NCI-H187 (cell line): ENCODE results near the gene ZNF438.

Experiments
- DNase-seq, 2 experiments: peaks; one replicate each; lab custom pipeline; 2025; lab: John Stamatoyannopoulos, UW

The ZNF438 gene

GRCh38 chr10:30822693-30823465, 208.8 kb downstream of the ZNF438 start:
- no peak for DNase-seq

DNA sequence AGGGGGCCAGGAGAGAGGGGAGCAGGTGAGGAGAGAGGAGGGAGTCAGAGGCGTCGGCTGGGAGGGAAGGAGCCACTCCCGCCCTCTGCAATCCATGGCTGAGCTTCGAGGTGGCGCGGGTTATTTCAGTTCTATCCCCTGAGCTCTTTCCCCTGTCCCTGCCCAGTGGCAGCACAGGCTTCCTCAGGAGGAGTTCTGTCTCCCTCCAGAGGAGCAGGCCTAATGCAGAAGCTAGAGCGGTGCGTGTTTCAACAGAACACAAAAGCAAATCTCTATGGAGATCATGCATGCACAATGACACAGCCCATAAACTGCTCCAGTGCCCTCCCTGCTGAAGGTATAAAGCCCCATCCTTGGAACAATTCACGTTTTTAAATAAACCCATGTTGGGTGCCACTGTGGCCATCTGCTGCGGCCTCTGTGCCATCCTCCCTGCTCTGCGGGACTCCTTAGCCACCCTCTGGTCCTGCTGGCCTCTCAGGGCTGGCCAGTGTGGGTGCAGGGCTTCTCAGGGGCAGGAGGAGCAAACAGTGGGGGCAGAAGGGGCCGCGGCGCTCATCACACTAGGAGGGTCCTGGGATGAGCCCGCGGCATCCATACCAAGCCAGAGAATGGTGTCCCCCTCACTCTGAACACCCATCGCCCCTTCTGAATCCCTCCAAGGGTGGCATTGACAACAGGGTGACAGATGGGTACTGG, 209.5 kb downstream of the ZNF438 start:
- no peak for DNase-seq

DNA sequence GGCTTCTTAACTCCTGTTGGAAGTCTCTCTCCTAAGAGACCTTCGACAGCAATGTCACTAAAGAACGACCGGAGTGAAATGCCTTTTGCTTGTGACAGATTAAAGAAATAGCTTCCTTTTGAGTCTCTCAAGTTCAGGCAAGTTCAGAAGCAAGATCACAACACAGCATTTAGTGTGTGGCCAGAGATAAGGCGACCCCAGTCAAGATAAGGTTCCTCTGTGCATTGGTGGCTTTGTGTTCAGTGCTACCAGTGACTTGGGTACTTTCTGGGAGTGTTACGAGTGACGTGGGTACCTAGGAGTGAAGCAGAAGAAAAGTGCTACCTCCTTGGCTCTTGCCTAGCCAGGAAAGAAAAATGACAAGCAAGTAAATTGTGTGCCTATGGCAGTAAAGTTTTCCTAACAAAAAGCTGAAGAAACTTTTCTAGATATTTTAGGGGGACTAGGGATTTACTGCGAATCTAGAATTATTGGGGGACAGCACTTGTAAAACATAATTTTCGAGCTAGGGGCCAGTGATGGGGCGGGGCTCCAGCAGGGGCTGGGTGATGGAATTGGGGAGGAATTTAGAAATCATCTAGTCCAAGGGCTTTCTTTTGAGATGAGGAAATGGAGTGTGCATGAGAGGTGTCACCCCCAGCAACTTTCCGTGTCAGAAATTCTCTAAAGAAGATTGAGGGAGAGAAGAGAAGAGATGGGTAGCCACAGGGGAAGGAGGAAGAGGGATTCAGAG, 210.2 kb downstream of the ZNF438 start:
- no peak for DNase-seq

- no peak for DNase-seq
Observed at GRCh38 chr10:30820261-30820991, 211.2 kb downstream of the ZNF438 start.

DNA sequence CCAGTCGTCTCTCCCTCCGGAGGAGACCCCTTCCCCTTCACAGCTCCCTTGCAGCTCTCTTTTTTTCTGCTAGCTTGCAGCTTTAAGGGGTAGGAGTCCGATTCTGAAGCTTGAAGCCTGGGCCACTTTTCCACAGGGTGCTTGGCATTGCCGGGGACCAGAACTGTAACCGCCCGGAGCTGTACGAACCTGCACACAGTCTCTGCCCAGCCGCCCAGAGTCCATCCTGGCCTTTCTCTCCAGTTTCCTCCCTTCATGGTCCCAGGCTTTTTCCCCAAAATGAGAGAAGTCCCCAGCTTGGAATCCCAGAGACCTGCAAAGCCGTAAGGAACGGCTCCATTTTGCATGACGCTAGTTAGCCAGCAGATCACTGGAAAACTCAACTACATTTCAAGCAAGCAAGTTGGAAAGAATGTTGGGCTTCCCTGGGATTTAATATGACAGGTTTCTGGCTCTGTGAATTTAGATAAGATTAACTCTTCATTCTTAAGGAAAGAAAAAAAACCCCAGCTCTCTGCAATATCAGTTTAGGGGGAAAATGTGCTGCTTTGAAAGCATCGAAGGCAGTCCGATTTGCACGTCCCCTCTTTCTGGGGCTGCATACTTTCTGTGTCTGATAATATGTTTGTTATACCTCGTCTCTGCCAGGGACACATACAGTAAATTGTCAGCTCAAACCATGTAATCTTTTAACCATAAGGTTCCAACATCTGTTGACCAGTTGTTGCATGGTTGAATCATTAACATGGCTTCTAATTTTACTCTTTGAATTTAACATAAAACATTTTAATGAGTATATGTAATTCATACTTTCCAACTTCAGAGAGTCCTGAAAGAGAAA, 212.1 kb downstream of the ZNF438 start:
- no peak for DNase-seq

- no peak for DNase-seq
Observed at GRCh38 chr10:30818854-30819253, 212.8 kb downstream of the ZNF438 start.

GRCh38 chr10:30818010-30818660, 213.5 kb downstream of the ZNF438 start:
- no peak for DNase-seq

DNA sequence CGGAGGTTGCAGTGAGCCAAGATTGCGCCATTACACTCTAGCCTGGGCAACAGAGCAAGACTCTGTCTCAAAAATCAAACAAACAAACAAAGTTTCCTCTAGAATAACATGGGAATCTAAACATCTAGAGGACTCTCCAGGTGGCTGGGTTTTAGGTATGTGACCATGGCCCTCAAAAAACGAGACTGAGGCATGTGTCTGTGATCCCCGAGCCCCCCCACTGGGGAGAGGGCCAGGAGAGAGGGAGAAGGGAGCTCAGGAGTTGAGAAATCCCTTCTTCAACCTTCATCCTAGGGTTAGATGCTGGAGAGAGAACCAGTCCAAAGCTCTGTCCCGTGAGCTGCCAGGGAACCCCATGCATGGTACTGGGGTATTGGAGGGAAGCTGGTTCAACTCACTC, 214.1 kb downstream of the ZNF438 start:
- DNase-seq = no peak

GRCh38 chr10:30816820-30817171, 214.9 kb downstream of the ZNF438 start:
- no peak for DNase-seq

- DNase-seq = no peak
Observed at GRCh38 chr10:30816159-30816819, 215.4 kb downstream of the ZNF438 start.

GRCh38 chr10:30813872-30814481, 217.7 kb downstream of the ZNF438 start:
- no peak for DNase-seq

DNA sequence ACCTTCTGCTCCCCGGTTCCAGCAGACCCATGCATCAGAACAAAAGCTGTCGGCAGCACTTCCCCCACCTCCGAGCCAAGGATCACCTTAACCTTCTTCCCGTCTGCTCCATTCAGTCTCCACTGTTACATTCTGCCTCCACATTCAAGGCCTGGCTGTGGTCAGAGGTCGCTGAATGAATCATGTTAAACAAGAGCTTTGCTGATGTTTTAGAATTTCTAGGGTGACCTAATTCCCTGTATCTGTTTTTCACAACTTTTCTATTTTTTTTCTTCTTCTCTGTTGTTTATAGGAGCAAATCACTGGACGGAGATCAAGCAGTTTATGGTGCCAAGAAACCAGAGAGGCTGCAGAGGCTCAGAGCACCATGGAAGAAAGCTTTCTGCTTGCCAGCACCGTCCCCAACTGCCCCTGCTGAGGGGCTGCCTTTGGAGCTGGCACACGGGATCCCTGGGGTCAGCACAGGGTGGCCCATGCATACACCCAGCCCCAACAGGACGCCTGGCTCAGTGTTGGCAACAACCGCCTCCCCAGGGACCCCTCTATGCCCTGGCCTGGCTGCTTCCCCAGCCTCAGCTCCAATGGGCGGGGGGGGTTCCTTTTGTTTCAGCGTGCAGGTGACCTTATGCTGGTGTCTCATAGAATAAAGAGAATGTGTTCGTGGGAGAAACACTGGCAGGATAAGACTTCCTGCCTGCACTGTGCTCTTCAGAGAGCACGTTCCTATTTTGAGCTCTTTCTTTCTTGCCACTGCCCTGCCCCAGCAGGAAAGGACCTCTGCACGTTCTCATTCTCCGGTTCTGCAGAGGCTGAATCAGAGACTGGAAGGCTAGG, 219.4 kb downstream of the ZNF438 start:
- DNase-seq = no peak

DNA sequence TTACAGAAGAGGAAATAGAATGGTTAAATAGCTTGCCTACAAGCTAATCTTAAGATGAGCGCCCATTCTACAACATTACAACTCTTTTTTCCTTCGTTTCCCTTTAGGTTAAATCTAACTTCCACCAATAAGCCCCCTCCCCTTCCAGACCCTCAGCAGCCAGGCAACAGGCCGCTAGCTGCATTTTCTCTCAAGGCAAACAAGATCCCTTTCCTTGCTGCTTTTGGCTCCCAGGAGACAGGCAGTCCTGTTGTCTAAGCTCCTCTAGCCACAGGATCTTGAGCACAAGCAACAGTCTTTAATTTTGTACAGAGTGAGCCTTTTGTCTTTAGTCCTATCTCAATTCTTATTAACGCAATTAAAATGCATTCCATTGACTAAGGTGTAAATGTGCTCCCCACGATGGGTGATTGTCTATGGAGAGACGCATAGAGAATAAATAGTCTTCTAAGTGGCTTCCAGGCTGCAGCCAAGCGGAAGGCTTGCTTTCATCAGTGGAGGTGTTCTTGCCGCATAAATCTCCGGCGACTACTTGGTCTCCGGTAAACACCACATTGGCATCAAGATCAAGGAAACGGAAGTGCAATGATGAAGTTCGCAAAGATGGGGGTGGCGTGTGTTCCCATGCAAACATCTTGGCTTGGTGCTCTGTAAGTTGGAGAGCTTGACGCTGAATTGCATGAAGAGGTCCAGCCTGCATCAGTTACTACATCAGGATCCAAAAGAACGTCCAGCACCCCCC, 220.2 kb downstream of the ZNF438 start:
- no peak for DNase-seq

GRCh38 chr10:30810416-30810815, 221.2 kb downstream of the ZNF438 start:
- DNase-seq = no peak

DNA sequence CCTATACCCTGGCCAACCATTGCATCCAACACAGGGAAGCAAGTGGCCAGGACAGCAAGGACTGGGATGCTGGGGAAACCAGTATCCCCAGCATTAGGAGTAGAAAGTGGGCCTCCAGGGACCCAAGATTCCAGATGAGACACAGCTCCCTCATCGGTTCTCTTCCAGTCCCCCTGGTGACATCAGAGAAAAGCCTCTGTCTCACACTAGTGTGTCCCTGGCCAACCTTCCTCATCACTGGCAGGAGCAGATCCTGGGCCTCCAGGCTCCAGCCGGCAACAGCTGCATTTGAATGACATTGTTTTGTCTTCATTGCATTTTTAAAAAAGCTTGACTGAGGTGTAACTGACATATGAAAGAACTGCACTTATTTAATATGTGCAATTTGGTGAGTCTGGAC, 224.8 kb downstream of the ZNF438 start:
- DNase-seq = no peak

DNA sequence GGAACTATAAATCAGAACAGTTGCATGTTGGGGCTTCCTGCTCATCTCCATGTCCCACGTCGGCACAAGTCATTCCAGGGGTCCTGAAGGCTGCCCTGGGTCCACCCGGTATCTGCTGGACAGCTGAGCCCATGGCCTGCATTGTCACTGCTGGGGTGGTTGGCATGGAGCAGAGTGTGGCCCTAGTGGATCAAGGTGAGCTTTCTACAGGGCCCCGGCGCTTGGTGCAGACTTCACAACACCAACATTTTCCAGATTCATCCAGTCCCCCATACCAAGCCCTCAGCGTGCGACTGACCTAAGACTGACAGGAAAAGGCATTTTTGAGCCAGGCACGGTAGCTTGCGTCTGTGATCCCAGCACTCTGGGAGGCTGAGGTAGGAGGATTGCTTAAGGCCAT, 226.6 kb downstream of the ZNF438 start:
- no peak for DNase-seq

- no peak for DNase-seq
Observed at GRCh38 chr10:30804478-30805055, 227.1 kb downstream of the ZNF438 start.

GRCh38 chr10:30803892-30804322, 227.8 kb downstream of the ZNF438 start:
- DNase-seq = no peak
